Adrenal gland (tissue), 5 donors: ENCODE results near the gene ZNF277.

Source experiments
- CTCF ChIP-seq, 6 experiments: fragments of 450-650 bp in 4 of 6; fragments of 200-600 bp in 2 of 6; sonication (generic) in 1 of 6; IDR thresholded peaks; 1 replicate in 5 of 6; 2 replicates in 1 of 6; pipeline versions ENCODE4 v1.5.1 to v1.8.0; 2016 to 2021; ENCODE audit warnings: antibody characterized with exemption in 6 of 6, mild to moderate bottlenecking in 2 of 6, moderate library complexity in 1 of 6
- POLR2A ChIP-seq, 2 donors: fragments of 450-650 bp; IDR thresholded peaks; one replicate each; pipeline ENCODE4 v1.6.1; 2017; ENCODE audit warnings: antibody characterized with exemption in 2 of 2, mild to moderate bottlenecking in 2 of 2, moderate library complexity in 1 of 2
- donor health status: DM: no; HTN: no; CAD: no.

DNA sequence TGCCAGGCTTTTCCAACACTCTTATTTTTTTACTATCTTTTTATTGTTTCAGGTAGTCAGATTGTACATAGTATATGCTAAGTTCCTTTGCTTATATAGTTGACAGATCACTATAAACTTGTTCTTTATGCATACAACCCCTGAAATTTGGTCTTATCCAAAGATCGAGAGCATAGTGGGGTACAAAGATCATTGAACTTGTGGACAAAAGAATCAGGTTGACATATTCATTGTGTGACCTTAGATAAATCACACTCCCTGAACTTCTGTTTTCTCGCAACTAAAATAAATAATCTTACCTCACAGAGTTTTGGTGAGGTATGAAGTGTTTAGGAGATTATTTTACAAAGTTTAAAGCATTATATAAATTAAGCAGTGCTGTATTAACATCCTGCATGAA, 22.1 kb downstream of the ZNF277 start:
- TF ChIP-seq CTCF (IDR thresholded peaks at IDR 0.05): no peak
- no peak for TF ChIP-seq POLR2A (IDR thresholded peaks at IDR 0.05)
